GM12872 (cell line): ENCODE measurements around the gene FGF16.

ENCODE experiments used
- TF ChIP-seq, protein P1 (sequence below): IDR thresholded peaks from 3 replicates; pipeline ENCODE4 v1.5.1; 2011; ENCODE audit warnings: low read depth, mild to moderate bottlenecking, low read length, moderate library complexity; ENCODE audit not compliant: insufficient read depth

FGF16 gene

DNA sequence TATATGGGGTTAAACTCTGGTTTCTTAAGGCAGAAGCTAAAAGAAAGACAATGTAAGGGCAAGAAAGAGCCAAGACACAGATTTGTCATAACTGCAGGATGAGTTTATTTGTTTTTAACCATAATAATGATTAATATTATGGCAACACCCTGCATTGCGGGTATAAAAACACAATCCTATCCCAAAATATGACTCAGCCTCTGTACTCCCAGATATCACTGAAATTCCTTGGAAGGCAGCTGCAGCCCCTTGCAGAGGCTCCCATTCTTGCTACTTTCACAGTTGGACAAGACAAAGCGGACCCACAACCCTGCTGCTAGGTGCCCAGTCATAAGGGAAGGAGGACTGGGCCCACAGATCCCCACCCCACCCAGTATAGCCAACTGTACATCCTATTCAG, 20.4 kb upstream of the FGF16 start:
- TF ChIP-seq, protein P1, sequence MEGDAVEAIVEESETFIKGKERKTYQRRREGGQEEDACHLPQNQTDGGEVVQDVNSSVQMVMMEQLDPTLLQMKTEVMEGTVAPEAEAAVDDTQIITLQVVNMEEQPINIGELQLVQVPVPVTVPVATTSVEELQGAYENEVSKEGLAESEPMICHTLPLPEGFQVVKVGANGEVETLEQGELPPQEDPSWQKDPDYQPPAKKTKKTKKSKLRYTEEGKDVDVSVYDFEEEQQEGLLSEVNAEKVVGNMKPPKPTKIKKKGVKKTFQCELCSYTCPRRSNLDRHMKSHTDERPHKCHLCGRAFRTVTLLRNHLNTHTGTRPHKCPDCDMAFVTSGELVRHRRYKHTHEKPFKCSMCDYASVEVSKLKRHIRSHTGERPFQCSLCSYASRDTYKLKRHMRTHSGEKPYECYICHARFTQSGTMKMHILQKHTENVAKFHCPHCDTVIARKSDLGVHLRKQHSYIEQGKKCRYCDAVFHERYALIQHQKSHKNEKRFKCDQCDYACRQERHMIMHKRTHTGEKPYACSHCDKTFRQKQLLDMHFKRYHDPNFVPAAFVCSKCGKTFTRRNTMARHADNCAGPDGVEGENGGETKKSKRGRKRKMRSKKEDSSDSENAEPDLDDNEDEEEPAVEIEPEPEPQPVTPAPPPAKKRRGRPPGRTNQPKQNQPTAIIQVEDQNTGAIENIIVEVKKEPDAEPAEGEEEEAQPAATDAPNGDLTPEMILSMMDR, result no peak

DNA sequence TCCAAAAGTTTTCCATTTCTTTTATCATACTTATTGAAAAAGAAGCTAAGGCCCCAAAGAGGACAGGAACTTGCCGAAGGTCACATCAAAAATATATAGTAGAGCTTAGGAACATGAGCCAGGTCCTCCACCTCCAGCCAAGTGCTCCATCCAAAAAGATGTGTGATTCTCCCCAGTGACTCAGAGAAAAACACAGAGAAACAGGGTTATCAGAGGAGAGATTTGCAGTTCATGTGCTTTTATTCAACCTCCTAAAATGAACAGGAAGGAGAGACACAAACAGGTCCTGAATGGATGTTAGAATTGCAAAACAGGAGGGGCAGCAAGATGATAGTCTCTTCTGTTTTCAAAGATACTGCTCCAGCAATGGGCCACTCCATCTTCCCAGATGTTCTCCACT, 19.6 kb upstream of the FGF16 start:
- TF ChIP-seq, protein P1, result no peak

DNA sequence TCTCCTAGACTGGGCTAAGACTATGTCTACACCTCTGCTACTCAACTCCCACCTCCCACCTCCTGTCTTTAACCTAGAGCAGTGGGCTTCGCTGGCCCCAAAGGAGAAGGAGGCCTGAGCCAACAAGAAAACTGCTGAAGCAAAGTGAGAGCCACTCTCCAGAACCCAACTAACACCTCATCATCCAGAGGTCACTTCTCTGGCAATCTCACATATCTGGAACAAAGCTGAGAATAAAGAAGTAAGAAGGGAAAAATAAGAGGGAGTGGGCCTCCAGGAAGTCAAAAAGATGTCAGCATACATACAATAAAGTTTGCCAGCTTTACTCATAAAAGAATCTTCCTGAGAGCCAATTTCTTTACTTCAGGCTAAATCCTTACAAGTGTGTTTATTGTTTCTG, 18.6 kb upstream of the FGF16 start:
- TF ChIP-seq, protein P1, result no peak

DNA sequence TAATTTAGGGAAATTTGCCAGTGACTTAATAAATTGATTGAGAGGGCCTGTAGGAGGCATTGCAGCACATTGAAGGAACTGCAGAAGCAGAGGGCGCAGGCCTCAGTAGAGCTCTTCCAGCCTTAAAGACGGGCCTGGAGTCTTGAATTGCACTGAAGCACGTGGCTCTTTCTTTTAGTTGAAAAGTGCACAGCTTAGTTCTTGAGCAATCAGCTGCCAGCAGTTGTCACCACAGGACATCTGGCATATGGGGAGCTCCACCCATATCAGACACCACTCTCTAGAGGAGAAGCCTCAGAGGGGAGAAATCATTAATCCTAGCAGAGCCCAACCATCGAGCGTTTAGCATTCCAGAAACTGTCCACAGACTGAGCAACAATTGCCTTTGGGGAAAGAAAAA, 16.0 kb upstream of the FGF16 start:
- TF ChIP-seq, protein P1, result no peak

DNA sequence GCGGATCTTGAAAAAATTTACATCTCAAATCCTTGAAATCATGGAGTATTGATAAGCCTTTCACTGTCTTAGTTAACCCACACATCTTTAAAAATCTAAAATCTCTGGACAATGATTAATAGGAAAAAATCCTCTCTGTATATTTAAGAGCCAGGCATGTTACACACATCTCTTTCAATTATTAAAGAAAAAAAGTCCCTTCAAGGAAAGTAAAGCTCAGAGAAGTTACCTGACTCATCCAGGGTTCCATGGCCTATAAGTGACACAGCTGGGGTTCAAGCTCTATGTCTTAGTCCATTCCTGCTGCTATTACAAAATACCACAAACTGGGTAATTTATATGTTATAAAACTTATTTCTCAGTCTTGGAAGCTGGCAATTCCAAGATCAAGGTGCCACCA, 14.2 kb upstream of the FGF16 start:
- TF ChIP-seq, protein P1, result no peak

DNA sequence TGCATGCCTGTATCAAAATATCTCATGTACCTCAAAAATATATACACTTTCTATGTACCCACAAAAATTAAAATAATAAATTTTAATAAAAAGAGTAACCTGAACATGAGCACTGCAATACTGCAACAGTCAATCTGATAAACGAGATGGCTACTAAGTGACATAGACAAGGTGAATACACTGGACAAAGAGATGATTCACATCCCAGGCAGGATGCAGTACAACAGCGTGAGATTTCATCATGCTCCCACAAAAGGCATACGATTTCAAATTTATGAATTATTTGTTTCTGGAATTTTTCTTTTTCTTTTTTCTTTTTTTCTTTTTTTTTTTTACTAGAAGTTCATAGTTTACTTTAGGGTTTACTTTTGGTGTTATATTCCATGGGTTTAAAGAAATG, 12.2 kb upstream of the FGF16 start:
- TF ChIP-seq, protein P1, result no peak

DNA sequence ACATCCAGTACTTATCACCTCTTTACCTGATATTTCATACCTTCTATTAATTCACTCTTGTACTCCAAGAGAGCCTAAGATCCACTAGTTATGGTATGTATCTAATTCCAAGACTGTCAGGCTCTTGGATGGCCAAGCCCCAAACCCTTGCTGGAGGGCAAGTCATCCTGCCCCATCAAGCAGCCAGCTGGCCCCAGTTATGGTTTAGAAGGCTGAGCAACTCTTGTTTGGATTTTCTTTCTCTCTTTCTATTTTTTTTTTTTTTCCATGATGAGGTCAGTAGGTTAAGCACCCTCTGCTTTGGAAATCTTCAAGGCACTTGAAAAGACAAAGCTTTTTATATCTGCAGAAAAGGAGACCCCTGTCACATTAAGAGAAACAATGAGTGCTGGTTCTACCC, 10.9 kb upstream of the FGF16 start:
- TF ChIP-seq, protein P1, result no peak

DNA sequence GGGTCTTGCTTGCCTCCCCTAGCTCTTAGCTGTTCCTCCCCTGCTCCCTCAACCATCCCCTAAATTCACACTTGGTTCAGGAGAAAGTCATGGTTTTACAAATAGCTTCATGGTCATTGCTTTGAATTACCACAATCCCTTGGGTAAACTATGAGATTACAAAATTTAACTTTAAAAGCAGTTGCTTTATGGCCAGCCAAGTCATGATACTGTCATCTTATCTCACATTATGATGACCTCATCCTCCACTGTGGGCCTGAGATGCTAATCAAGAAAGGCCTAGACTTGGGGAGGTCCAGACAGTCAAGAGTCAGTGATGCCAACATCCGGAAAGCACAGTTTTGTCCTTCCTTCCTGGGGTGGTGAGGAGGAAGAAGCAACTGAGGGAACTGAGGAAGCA, 10.5 kb upstream of the FGF16 start:
- TF ChIP-seq, protein P1, result no peak
